HEK293 (cell line): ENCODE results near the gene UPF2.

Experiments
- BCL11B ChIP-seq: fragments of 450-650 bp; formaldehyde crosslinking; IDR thresholded peaks from 2 replicates; pipeline ENCODE4 v1.5.1; 2016; ENCODE audit warnings: low read depth, missing biosample characterization, missing genetic modification characterization
- EGR2 ChIP-seq: fragments of 450-650 bp; formaldehyde crosslinking; IDR thresholded peaks from 2 replicates; pipeline ENCODE4 v1.5.1; 2016; ENCODE audit warnings: low read depth, missing biosample characterization, missing genetic modification characterization
- GFI1B ChIP-seq: fragments of 450-650 bp; formaldehyde crosslinking; IDR thresholded peaks from 2 replicates; pipeline ENCODE4 v1.5.1; 2016; ENCODE audit warnings: missing biosample characterization, missing genetic modification characterization
- KLF1 ChIP-seq: fragments of 450-650 bp; formaldehyde crosslinking; IDR thresholded peaks from 2 replicates; pipeline ENCODE4 v1.5.1; 2016; ENCODE audit warnings: missing biosample characterization, missing genetic modification characterization
- PRDM2 ChIP-seq: fragments of 450-650 bp; formaldehyde crosslinking; IDR thresholded peaks from 2 replicates; pipeline ENCODE4 v1.5.1; 2016; ENCODE audit warnings: missing biosample characterization, missing genetic modification characterization, borderline replicate concordance
- ZBTB48 ChIP-seq: fragments of 450-650 bp; formaldehyde crosslinking; IDR thresholded peaks from 2 replicates; pipeline ENCODE4 v1.5.1; 2016; ENCODE audit warnings: missing biosample characterization, missing genetic modification characterization
- ZFHX2 ChIP-seq: fragments of 450-650 bp; formaldehyde crosslinking; conservative IDR thresholded peaks from 2 replicates; pipeline ENCODE4 v1.5.1; 2016; ENCODE audit warnings: missing biosample characterization, missing genetic modification characterization
- ZFP41 ChIP-seq: fragments of 450-650 bp; formaldehyde crosslinking; IDR thresholded peaks from 2 replicates; pipeline ENCODE4 v1.5.1; 2016; ENCODE audit warnings: missing biosample characterization, missing genetic modification characterization, borderline replicate concordance
- ZNF112 ChIP-seq: fragments of 450-650 bp; formaldehyde crosslinking; IDR thresholded peaks from 2 replicates; pipeline ENCODE4 v1.5.0; 2017; ENCODE audit warnings: missing biosample characterization, missing genetic modification characterization
- ZNF138 ChIP-seq: fragments of 450-650 bp; formaldehyde crosslinking; IDR thresholded peaks from 2 replicates; pipeline ENCODE4 v1.5.1; 2016; ENCODE audit warnings: missing biosample characterization, missing genetic modification characterization, borderline replicate concordance
- ZNF174 ChIP-seq: fragments of 450-650 bp; formaldehyde crosslinking; IDR thresholded peaks from 2 replicates; pipeline ENCODE4 v1.5.0; 2017; ENCODE audit warnings: missing biosample characterization, mild to moderate bottlenecking, missing genetic modification characterization
- ZNF184 ChIP-seq: fragments of 450-650 bp; IDR thresholded peaks from 2 replicates; pipeline ENCODE4 v1.5.1; 2018; ENCODE audit warnings: missing biosample characterization, mild to moderate bottlenecking, missing genetic modification characterization
- ZNF19 ChIP-seq: fragments of 450-650 bp; formaldehyde crosslinking; IDR thresholded peaks from 2 replicates; pipeline ENCODE4; 2016; ENCODE audit warnings: missing biosample characterization, missing genetic modification characterization, low read depth
- ZNF23 ChIP-seq: fragments of 450-650 bp; formaldehyde crosslinking; IDR thresholded peaks from 2 replicates; pipeline ENCODE4 v1.5.1; 2016; ENCODE audit warnings: missing biosample characterization, missing genetic modification characterization, borderline replicate concordance
- ZNF239 ChIP-seq: fragments of 450-650 bp; formaldehyde crosslinking; IDR thresholded peaks from 2 replicates; pipeline ENCODE4 v1.5.1; 2016; ENCODE audit warnings: missing biosample characterization, missing genetic modification characterization
- ZNF266 ChIP-seq: fragments of 450-650 bp; formaldehyde crosslinking; IDR thresholded peaks from 2 replicates; pipeline ENCODE4 v1.5.1; 2016; ENCODE audit warnings: missing biosample characterization, missing genetic modification characterization, low read depth
- ZNF302 ChIP-seq: fragments of 450-650 bp; formaldehyde crosslinking; IDR thresholded peaks from 2 replicates; pipeline ENCODE4 v1.5.1; 2016; ENCODE audit warnings: missing biosample characterization, missing genetic modification characterization, low read depth
- ZNF324 ChIP-seq: fragments of 450-650 bp; formaldehyde crosslinking; IDR thresholded peaks from 2 replicates; pipeline ENCODE4 v1.5.1; 2016; ENCODE audit warnings: missing biosample characterization, missing genetic modification characterization
- ZNF366 ChIP-seq: fragments of 450-650 bp; formaldehyde crosslinking; conservative IDR thresholded peaks from 2 replicates; pipeline ENCODE4 v1.5.1; 2016; ENCODE audit warnings: missing biosample characterization, missing genetic modification characterization
- ZNF398 ChIP-seq: fragments of 450-650 bp; formaldehyde crosslinking; IDR thresholded peaks from 2 replicates; pipeline ENCODE4 v1.5.1; 2017; ENCODE audit warnings: missing biosample characterization, missing genetic modification characterization
- ZNF404 ChIP-seq: fragments of 450-650 bp; formaldehyde crosslinking; IDR thresholded peaks from 2 replicates; pipeline ENCODE4 v1.5.1; 2017; ENCODE audit warnings: missing biosample characterization, missing genetic modification characterization
- ZNF433 ChIP-seq: fragments of 450-650 bp; formaldehyde crosslinking; IDR thresholded peaks from 2 replicates; pipeline ENCODE4 v1.5.1; 2016; ENCODE audit warnings: missing biosample characterization, missing genetic modification characterization, low read depth
- ZNF513 ChIP-seq: fragments of 450-650 bp; IDR thresholded peaks from 2 replicates; pipeline ENCODE4 v1.5.1; 2018; ENCODE audit warnings: missing biosample characterization, missing genetic modification characterization
- ZNF529 ChIP-seq: fragments of 450-650 bp; formaldehyde crosslinking; IDR thresholded peaks from 2 replicates; pipeline ENCODE4 v1.5.1; 2017; ENCODE audit warnings: missing genetic modification characterization, missing biosample characterization; ENCODE audit not compliant: insufficient replicate concordance
- ZNF548 ChIP-seq: fragments of 450-650 bp; formaldehyde crosslinking; IDR thresholded peaks from 2 replicates; pipeline ENCODE4 v1.5.1; 2016; ENCODE audit warnings: missing biosample characterization, missing genetic modification characterization
- ZNF555 ChIP-seq: fragments of 450-650 bp; formaldehyde crosslinking; conservative IDR thresholded peaks from 2 replicates; pipeline ENCODE4 v1.5.1; 2017; ENCODE audit warnings: missing biosample characterization, mild to moderate bottlenecking, missing genetic modification characterization, inconsistent platforms
- ZNF621 ChIP-seq: fragments of 450-650 bp; formaldehyde crosslinking; IDR thresholded peaks from 2 replicates; pipeline ENCODE4 v1.5.1; 2017; ENCODE audit warnings: missing biosample characterization, missing genetic modification characterization
- ZNF747 ChIP-seq: fragments of 450-650 bp; formaldehyde crosslinking; IDR thresholded peaks from 2 replicates; pipeline ENCODE4 v1.5.1; 2016; ENCODE audit warnings: missing biosample characterization, missing genetic modification characterization
- ZNF76 ChIP-seq: fragments of 450-650 bp; formaldehyde crosslinking; IDR thresholded peaks from 2 replicates; pipeline ENCODE4; 2016; ENCODE audit warnings: low read depth, missing biosample characterization, missing genetic modification characterization, borderline replicate concordance
- ZNF776 ChIP-seq: fragments of 450-650 bp; formaldehyde crosslinking; IDR thresholded peaks from 2 replicates; pipeline ENCODE4 v1.5.0; 2017; ENCODE audit warnings: missing biosample characterization, missing genetic modification characterization, borderline replicate concordance
- ZNF830 ChIP-seq: fragments of 450-650 bp; IDR thresholded peaks from 2 replicates; pipeline ENCODE4 v1.5.0; 2018; ENCODE audit warnings: missing biosample characterization, missing genetic modification characterization, low read depth, mild to moderate bottlenecking, moderate library complexity
- ZNF837 ChIP-seq: fragments of 450-650 bp; formaldehyde crosslinking; IDR thresholded peaks from 2 replicates; pipeline ENCODE4 v1.5.1; 2016; ENCODE audit warnings: missing biosample characterization, missing genetic modification characterization
- ZNF843 ChIP-seq: fragments of 450-650 bp; formaldehyde crosslinking; IDR thresholded peaks from 2 replicates; pipeline ENCODE4 v1.5.1; 2016; ENCODE audit warnings: missing biosample characterization, missing genetic modification characterization

The UPF2 gene

GRCh38 chr10:12041766-12042408, 722 bp downstream of the UPF2 start (continued):
- no peak for TF ChIP-seq ZNF23
- TF ChIP-seq ZFP41 (tag by site-specific recombination) = no peak
- TF ChIP-seq ZNF112 (tag by site-specific recombination) = no peak
- no peak for TF ChIP-seq ZNF366
- TF ChIP-seq KLF1 (tag by site-specific recombination) = 0 out of 2 replicates have a peak, but pooled peaks have one; percentile 8
- TF ChIP-seq ZNF302 = no peak
- TF ChIP-seq ZNF747 (tag by site-specific recombination) = no peak
- no peak for TF ChIP-seq ZNF138 (tag by site-specific recombination)
- TF ChIP-seq ZFHX2 (tag by site-specific recombination) = peak; percentile 99
- no peak for TF ChIP-seq GFI1B (tag by site-specific recombination)
- no peak for TF ChIP-seq ZNF404 (tag by site-specific recombination)
- TF ChIP-seq ZBTB48 (tag by site-specific recombination) = peak; percentile 52; the same call in 1 of the 2 replicates
- TF ChIP-seq ZNF19 (tag by site-specific recombination) = no peak
- TF ChIP-seq ZNF398 (tag by site-specific recombination) = peak; percentile 92
- no peak for TF ChIP-seq ZNF548
- peak; percentile 41; the same call in 1 of the 2 replicates for TF ChIP-seq PRDM2 (tag by site-specific recombination)
- TF ChIP-seq ZNF555 (tag by site-specific recombination) = no peak
- TF ChIP-seq ZNF776 (tag by site-specific recombination) = no peak
- no peak for TF ChIP-seq ZNF324 (tag by site-specific recombination)
- TF ChIP-seq ZNF433 (tag by site-specific recombination) = no peak
- no peak for TF ChIP-seq ZNF529
- no peak for TF ChIP-seq BCL11B (tag by site-specific recombination)
- 0 out of 2 replicates have a peak, but pooled peaks have one; percentile 8 for TF ChIP-seq ZNF239
- no peak for TF ChIP-seq ZNF266 (tag by site-specific recombination)
- TF ChIP-seq ZNF76 = 0 out of 2 replicates have a peak, but pooled peaks have one; percentile 51
- no peak for TF ChIP-seq ZNF621
- TF ChIP-seq ZNF830 (tag by site-specific recombination) = no peak
- TF ChIP-seq ZNF174 = no peak
- TF ChIP-seq ZNF184 (tag by site-specific recombination) = no peak
- 0 out of 2 replicates have a peak, but pooled peaks have one; percentile 16 for TF ChIP-seq ZNF843
- no peak for TF ChIP-seq ZNF513 (tag by site-specific recombination)
- TF ChIP-seq ZNF837 (tag by site-specific recombination) = no peak
- TF ChIP-seq EGR2 (tag by site-specific recombination) = peak; percentile 99
